Measurements from ENCODE around the gene USP13. TPM values are rescaled to one million over a fixed set of nuclear protein-coding genes. Genes with fewer than 3 reads are reported as not detected.
"Not testable (repeated sequence)": the region's sequence is repeated elsewhere in the genome, so short reads cannot be mapped to it uniquely, and the experiment has no call there.

USP13 gene
- total RNA-seq, 1 donor from 2014 or later = 9.8 TPM

DNA sequence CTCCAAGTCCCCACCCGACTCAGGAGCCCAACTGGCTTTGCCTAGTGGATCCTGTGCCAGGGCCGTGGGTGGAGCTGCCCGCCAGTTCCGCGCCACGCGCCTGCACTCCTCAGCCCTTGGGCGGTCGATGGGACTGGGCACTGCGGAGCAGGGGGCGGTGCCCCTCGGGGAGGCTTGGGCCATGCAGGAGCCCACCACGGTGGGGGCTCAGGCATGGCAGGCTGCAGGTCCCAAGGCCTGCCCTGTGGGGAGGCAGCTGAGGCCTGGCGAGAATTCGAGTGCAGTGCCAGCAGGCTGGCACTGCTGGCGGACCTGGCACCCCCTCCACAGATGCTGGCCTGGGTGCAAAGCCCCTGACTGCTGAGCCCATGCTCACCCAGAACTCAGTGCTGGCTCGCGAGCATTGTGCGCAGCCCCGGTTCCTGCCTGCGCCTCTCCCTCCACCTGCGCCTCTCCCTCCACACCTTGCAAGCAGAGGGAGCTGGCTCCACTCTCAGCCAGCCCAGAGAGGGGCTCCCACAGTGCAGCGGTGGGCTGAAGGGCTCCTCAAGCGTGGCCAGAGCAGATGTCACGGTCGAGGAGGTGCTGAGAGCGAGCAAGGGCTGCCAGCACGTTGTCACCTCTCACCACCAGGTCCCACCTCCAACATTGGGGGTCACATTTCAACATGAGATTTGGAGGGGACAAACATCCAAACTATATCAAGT, 122.7 kb downstream of the USP13 start:
- no peak for DNase-seq (ENCODE audit: low spot score)

DNA sequence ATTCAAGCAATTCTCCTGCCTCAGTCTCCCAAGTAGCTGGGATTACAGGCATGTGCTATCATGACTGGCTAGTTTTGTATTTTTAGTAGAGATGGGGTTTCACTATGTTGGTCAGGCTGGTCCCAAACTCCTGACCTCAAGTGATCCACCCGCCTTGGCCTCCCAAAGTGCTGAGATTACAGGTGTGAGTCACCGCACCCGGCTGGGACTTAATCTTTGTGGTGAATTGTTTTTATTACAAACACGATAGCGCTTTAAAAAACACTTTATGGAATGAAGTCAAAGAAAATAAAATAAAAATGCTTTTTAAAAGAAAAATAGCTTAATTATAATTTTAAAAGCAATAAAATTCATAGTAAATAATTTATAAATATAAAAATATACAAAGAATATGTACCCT, 130.0 kb downstream of the USP13 start:
- DNase-seq (ENCODE audit: low spot score) = not testable (repeated sequence)

DNA sequence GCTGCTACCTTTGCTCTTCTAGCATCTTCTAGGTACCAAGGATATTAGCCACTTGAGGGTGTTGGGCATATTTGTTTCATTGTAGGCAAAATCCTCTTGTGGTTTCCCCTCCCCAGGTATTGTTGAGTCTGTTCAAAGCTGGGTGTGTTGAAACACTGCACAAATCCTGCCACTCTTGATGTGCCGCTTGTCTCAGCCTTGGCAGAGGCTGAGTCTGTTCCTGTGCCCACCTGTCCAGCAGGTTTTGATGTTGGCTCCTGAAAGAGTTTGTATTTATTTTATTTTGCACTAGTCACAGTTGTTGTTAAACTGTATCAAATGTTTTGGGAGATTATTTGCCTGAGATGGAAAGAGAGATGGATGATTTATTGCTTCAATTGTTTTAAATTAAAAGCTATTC, 136.2 kb downstream of the USP13 start:
- no peak for DNase-seq (ENCODE audit: low spot score)

DNA sequence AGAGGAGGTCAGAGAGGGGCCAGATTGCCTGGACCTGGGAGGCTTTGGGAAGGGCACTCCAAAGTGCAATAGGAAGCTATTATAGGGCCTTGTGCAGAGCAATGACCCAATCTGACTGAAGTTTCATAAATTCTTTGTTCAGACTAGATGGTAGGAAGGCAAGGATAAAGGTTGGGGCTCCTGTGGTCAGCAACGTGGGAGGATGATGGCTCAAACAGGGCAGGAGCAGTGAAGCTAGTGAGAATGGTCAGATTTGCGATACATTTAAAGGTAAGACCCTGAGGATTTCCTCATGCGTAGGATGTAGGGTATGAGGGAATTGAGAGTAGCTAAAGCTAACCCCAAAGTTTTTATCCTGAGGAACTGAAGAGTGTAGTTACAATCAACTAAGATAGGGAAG, 139.0 kb downstream of the USP13 start:
- DNase-seq (ENCODE audit: low spot score) = no peak

DNA sequence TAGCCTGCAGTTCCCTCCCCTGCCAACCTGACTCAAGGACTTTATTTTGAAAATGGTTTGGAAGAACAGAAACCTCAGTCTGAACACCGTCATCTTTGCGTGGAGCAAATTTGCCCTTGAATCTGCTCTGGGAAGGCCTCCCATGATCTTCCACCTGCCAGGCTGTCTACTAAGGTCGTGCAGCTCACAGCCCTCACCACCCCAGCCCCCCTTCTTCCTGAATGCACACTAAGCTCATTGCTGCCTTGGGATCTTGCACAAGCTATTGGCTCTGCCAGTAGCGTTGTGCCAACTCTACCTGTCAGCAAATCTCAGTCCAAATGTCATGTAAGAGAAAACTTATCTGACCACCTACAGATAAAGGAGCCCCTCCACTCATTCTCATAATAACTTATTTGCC, 141.5 kb downstream of the USP13 start:
- no peak for DNase-seq (ENCODE audit: low spot score)

DNA sequence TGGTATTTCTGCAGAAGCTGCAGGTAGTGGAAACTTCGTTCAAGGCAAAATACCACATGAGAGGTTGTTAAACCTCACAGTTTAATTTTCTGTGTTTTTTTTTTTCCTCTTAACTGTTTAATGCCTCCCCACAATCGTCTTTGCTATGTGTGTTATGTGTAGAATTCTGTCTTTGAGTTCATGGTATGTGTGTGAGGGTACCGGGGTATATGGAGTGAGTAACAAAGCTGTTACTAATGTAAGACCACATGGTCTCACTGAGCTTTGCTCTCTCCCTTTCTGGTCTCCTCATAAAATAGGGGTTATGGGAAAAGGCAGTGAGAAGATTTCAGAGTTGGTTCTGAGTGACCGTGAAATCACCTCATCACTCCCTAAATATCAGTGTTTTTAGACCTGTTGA, 143.6 kb downstream of the USP13 start:
- DNase-seq (ENCODE audit: low spot score) = no peak

DNA sequence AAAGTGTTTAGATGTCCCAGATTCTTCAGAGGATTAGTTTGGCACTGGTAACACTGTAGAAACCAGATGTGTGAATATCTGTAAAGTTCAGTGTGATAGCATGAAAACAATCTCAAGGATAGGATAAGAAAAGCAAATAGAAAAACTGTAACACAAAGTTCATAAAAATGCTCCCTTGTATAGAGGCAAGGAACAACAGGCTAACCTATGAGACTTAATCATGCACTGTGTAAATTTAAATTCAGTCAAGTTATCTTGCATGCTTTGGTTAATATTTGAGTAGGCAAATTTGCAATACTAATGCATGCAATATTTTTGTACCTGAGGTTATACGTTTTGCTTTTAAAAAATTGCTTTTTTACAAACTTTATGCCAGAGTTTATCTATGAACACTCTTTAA, 144.4 kb downstream of the USP13 start:
- no peak for DNase-seq (ENCODE audit: low spot score)

DNA sequence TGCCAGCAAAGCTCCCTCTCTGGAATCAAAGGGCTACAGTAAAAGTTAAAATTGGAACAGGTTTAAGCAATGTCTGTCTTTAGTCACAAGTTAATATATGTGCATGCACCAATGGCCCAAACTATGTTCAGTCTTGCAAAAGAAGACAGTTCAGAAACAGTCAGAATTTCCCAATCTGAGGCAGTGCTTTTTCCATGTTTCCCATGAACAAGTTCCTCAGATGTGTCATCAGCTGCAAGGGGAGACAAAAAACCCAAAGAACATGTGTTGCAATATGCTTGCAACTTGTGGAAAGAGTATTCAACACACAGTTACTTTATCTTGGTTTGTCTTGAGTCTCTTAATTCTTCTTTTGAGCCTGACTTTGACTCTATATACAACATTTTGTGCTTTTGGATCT, 148.4 kb downstream of the USP13 start:
- DNase-seq (ENCODE audit: low spot score) = no peak

DNA sequence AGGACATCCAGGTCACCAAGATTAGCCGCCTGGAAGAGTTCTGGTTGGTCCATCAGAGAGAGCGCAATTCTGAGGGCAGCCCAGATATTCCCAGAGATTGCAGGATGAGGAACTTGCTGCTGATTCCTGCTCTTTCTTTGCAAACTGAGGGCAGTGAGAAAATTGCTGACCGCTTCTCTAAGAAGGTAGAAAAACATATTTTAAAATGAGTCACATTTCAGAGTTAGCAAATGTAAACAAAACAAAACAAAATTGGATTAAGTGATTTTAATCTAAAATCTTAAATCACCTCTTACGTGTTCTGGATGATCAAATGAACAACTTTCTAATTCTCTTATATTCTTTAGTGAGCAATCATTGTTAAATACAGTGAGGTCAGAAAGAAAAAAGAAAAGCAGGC, 149.0 kb downstream of the USP13 start:
- DNase-seq (ENCODE audit: low spot score) = no peak

DNA sequence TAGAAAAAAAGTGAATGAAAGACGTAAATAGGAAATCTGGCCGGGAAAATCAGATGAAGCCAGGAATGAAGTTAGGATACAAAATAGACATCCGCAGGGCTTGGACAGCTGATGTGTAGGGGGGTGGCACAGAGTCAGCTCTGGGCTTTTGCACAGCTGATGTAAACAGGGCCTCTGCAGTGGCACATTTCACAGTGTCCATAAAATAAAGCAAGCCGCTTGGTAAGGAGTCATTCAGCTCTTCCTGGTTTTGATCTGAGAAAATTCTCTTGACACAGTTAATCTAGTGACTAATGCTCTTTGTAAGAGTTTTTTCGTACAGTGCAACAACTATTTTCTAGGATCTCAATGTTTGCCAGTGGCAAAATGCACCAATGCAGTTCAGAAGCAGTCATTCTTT, 153.3 kb downstream of the USP13 start:
- no peak for DNase-seq (ENCODE audit: low spot score)

DNA sequence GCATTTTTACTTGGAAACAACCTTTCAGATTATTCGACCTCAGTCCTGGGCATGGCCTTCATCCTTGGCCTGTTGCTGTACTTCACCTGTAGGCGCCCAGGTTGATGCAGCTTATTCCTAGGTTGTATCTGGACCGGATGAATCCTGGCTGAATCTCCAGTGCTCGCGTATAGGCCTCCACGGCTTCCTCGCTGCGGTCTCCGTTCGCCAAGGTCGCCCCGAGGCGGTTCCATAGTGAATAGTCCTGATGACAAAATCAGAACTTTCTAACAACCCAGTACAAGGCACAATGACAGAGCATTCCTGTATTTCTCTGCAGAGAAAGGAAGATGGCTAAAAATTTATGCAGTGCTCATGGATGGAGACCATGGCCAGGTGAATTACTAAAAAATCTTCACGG, 154.7 kb downstream of the USP13 start:
- no peak for DNase-seq (ENCODE audit: low spot score)

DNA sequence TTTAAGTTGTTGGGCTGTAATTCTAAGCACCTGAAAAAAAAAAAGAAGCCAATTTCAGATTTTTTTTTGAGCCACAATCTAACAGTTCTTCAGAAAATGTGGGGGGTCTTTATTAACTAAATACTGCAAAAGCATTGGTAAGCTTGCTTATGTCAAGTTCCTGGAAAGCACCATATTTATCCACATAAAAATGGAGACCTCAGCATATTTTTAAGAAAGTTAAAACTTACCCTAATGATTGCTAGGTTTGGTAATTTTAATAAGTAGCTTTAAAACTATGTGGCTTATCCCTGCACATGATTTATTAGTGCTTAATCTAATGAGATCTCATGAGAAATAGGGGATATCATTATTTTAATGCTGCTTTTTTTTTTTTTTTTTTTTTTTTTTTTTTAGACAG, 156.8 kb downstream of the USP13 start:
- no peak for DNase-seq (ENCODE audit: low spot score)

DNA sequence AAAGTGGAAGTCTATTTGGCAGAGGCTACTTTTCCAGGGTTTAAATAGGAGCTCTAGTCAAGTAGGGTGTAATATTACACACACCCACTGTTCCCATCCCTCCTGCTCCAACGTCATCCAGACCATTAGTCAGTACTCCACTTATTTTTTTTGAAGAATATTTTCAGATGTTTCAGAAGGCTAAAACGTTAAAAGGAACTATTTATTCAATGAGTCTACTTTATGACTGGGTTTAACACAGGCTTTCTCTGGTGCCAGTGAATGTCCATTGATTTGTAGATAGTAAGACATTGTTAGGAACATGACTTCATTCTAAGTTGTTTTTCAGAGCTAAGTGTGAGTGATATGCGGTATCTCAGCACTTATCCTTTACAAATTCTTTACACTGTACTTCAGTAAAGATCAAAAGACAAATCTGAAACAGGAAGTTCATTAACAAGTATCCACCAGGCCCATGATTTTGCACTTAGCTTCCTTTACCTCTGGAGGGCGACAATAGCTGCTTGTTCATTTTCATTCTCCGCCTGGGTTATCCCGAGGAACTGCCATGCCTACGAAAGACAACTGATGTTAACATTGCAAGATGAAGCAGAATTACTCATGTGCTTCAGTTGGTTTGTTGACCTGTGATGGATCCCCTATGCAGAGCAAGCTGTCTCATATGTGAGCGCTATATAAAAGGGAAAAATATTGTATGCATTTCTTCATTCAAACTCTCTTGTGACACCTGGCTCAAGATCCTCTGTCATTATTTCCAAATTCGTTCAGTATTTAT, 158.7 kb downstream of the USP13 start:
- DNase-seq (ENCODE audit: low spot score) = no peak

DNA sequence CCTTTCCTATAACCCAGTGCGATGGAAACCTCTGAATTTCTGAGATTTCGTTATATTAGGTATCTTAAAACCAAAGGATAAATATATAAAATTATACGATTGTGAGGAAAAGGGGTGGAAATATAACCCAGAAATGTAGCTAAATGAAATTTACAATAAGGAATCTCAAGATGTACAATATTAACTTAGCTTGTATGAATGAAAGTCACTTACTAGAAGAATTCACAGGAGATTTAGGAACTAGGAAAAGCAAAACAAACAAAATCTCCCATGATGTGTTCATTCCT, 159.2 kb downstream of the USP13 start:
- no peak for DNase-seq (ENCODE audit: low spot score)

DNA sequence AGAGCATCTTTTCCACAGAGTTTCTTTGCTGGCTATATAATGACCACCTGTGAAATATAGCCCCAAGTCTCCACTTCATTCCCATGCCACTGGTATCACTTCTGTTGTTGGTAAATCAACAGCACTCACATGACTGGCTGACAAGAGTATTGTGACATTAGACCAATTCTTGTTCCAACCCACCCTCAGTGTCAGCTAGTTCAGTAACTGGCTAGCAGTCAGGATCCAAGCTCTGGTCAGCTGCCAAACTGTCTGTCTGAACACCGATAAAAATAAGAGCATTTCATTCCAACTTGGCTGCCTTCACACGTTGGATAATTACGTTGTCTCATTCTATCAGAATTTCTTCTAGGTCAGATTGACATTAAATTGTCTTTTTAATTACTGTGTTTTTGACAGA, 166.5 kb downstream of the USP13 start:
- DNase-seq (ENCODE audit: low spot score) = no peak

DNA sequence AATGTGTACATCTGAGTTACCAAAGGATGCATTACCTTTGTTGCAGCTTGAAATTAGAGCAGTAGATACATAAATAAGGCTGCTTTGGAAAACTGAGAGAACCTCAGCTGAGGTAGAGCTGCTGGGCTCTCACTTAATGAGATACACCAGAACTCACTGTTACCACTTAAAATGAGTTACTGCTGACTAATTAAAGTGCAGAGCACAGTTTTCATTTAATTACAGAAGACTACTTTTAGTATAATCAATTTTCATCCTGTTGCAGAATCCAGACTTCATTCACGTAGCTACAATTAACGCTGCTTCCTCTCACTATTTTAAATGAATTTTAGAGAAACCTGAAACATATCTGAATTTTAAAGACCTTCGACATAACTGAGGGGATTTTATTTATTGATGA, 169.5 kb downstream of the USP13 start:
- DNase-seq (ENCODE audit: low spot score) = no peak

DNA sequence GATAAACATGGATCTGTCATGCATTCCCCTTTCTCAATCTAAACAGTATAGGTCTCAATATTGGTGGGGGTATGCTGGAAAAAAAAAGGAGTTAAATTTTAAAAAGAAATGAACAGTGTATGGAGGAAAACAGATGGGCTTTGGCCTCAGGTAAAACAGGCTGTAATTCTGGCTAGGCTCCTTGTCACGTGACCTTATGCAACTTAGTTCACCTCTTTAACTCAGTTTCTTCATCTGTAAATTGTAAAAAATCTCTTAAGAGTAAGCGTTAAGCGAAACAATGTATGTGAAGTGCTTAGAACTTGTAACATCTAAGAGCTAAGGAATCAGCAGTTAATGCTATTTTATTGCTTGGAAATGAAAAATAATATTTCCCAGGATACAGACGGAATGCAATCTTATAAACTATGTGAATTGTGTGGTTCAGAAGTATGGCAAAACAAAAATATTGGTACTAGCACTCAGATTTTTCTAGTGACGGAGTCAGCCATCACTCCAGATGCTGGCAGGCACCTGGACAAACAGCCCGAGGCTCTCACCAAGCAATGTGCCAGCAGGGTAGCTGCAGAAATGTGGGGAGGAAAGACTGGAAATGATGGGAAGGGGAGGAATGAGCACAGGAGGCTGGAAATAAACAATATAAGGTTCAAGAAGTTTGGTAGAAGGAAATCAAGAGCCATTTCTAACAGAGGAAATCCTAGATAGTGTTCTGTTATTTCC, 172.8 kb downstream of the USP13 start:
- no peak for DNase-seq (ENCODE audit: low spot score)

DNA sequence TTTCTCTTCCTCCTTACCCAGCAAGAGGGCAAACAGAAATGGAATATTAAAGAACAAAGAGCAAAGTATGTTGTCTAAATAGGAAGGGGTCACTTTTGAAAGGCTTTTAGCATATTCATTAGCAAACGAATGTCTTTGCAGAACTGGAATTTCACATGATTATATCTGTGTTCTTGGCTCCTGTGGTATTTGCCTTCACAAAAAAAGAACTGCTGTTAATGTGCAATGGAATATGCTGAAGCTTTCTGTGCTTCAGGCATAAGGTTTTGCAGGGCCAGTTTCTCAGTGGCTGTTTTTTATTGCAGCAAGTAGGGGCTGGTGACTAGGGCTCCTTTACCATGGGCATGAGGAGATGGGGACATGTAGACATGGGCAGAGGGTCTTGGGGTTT, 173.4 kb downstream of the USP13 start:
- no peak for DNase-seq (ENCODE audit: low spot score)

DNA sequence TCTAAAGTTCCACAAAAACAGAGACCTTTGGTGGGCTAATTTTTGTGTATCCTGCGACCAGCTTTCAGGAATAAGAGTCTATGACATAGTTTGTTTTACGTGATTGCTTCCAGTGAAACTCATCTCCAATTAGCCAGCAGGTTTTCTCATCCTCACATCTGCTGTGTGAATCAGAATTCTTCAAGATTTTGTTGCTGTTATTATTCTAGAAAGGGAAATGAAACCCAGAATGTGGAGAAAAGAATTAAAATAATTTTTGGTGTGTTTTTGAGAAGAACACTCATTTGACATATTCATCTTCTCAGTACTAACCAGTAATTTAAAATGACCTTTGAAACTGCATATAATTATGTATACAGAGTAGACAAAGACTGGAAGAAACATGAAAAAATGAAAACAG, 175.9 kb downstream of the USP13 start:
- DNase-seq (ENCODE audit: low spot score) = no peak

DNA sequence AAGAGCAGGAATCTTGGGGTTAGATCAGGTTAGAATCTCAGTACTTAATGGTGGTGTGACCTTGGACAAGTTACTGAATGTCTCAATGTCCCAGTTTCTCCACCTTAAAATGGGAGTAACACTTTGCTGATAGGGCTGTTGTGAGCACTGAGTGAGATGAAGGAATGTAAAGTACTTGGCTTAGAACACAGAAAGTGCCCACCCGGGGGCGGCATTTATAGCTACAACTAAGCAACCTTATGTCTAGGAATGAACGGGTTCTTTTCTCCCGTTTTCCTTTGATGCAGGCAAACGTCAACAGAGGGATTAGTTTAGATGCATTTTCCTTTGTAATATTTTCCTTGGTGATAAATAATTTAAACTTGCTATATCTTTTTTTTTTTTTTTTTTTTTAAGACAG, 176.6 kb downstream of the USP13 start:
- DNase-seq (ENCODE audit: low spot score) = no peak

DNA sequence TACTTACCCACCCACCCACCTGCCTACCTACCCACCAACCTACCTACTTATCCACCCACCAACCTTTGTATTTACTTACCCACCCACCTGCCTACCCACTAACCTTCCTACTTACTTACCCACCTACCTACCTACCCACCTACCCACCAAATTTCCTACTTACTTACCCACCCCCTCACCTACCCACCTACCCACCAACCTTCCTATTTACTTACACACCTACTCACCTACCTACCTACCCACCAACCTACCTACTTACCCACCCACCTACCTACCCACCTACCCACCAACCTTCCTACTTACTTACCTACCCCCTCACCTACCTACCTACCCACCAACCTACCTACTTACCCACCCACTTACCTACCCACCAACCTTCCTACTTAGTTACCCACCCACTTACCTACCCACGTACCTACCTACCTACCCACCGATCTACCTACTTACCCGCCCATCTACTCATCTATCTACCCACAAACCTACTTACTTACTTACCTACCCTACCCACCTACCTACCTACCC, 179.6 kb downstream of the USP13 start:
- no peak for DNase-seq (ENCODE audit: low spot score)

DNA sequence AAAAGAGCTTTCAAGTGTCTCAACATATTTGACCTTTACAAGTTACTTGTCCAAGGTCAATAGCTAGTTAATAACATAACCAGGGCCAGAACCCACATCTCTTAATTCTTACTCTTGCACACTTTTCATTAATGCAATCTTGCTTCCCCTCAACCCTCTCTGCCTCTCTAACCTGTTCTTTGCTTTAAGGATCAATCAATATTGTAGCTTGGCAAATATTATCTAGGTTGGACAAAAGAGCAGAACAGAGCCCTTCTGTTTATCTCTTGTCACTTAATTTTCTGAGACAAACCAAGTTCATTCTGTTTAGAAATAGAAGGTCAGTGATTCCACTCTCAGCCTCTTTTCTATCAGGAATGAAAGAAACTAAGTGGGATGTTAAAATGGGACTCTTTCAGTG, 180.5 kb downstream of the USP13 start:
- no peak for DNase-seq (ENCODE audit: low spot score)

DNA sequence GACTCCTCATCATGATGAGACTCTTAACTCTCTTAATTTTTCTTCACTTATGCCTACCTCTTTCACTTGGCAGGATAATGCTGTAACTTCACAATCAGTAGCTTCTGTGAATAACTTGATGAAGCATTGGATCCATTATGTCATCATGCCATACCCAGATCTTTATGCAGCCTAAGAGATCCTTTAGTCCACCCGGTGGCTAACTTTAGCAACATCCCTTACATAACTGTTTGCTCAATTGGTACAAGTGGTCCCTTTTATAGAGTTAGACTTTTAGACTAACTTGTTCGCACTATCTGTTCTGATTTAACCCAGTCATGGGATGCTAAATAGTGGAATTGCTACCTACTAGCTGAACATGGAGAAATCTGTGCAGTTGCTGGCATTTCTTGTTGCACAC, 184.5 kb downstream of the USP13 start:
- DNase-seq (ENCODE audit: low spot score) = no peak
